SK-N-SH treated with all-trans-retinoic acid at 6 μM for 48 hours (cell line): ENCODE results near the gene ZNF423.

Experiments used
- ARNTL ChIP-seq: fragments of 450-650 bp; formaldehyde crosslinking; IDR thresholded peaks from 2 replicates; pipeline ENCODE4 v1.5.0; 2020; ENCODE audit warnings: low read depth, mild to moderate bottlenecking, moderate library complexity, borderline replicate concordance
- CREB5 ChIP-seq: fragments of 250-450 bp; sonication (Bioruptor Pico); IDR thresholded peaks from 2 replicates; pipeline ENCODE4 v1.5.1; 2020; ENCODE audit warnings: low read depth, mild to moderate bottlenecking, moderate library complexity
- GLIS3 ChIP-seq: fragments of 250-450 bp; sonication (Bioruptor Pico); IDR thresholded peaks from 2 replicates; pipeline ENCODE4 v1.5.0; 2020; ENCODE audit warnings: mild to moderate bottlenecking, moderate library complexity
- ISL1 ChIP-seq: fragments of 250-450 bp; sonication (Bioruptor Pico); IDR thresholded peaks from 2 replicates; pipeline ENCODE4 v2.1.2; 2022; ENCODE audit warnings: mild to moderate bottlenecking, moderate library complexity
- OSR1 ChIP-seq: fragments of 250-450 bp; sonication (Bioruptor Pico); IDR thresholded peaks from 2 replicates; pipeline ENCODE4 v1.8.0; 2022; ENCODE audit warnings: moderate library complexity, mild to moderate bottlenecking, inconsistent platforms
- PATZ1 ChIP-seq: fragments of 250-450 bp; sonication (Bioruptor Pico); IDR thresholded peaks from 2 replicates; pipeline ENCODE4 v1.8.0; 2020; ENCODE audit warnings: mild to moderate bottlenecking, moderate library complexity, borderline replicate concordance
- POU6F1 ChIP-seq: fragments of 250-450 bp; sonication (Bioruptor Pico); IDR thresholded peaks from 2 replicates; pipeline ENCODE4 v1.8.0; 2021; ENCODE audit warnings: low read depth, mild to moderate bottlenecking, moderate library complexity, borderline replicate concordance
- TCF4 ChIP-seq: fragments of 250-450 bp; sonication (Bioruptor Pico); IDR thresholded peaks from 2 replicates; pipeline ENCODE4 v1.8.0; 2021; ENCODE audit warnings: mild to moderate bottlenecking, moderate library complexity, borderline replicate concordance
- ZFP3 ChIP-seq: fragments of 250-450 bp; sonication (Bioruptor Pico); IDR thresholded peaks from 2 replicates; pipeline ENCODE4 v1.5.0; 2020; ENCODE audit warnings: mild to moderate bottlenecking, moderate library complexity
- ZNF8 ChIP-seq: fragments of 450-650 bp; formaldehyde crosslinking; IDR thresholded peaks from 2 replicates; pipeline ENCODE4 v1.5.0; 2020; ENCODE audit warnings: mild to moderate bottlenecking, moderate library complexity

- TF ChIP-seq POU6F1 (CRISPR knock-in tag) (no peak), ZFP3 (CRISPR knock-in tag) (no peak), CREB5 (CRISPR knock-in tag) (no peak), TCF4 (CRISPR knock-in tag) (no peak), ARNTL (CRISPR knock-in tag) (no peak), ISL1 (no peak), PATZ1 (no peak), OSR1 (CRISPR knock-in tag) (no peak), GLIS3 (no peak), ZNF8 (CRISPR knock-in tag) (no peak)
Measured at GRCh38 chr16:49580751-49581303, 275.1 kb downstream of the ZNF423 start.
